Omental fat pad (tissue), 4 donors: ENCODE results near the gene PRDX6. TPM values are rescaled to one million over a fixed set of nuclear protein-coding genes. Genes with fewer than 3 reads are reported as not detected.

ENCODE experiments used
- ATAC-seq: fragments of 150-250 bp; one replicate; pipeline ENCODE4 v1.9.1; 2016; ENCODE audit warnings: mild to moderate bottlenecking, moderate library complexity; ENCODE audit not compliant: low FRiP score
- DNase-seq: peaks from one replicate; pipeline ENCODE4 v3.0.0-alpha.2; 2019; ENCODE audit warnings: low spot score
- CTCF ChIP-seq, 3 donors: fragments of 450-650 bp; IDR thresholded peaks; one replicate each; pipeline ENCODE4 v1.5.1; 2016 to 2017; ENCODE audit warnings: antibody characterized with exemption in 3 of 3, mild to moderate bottlenecking in 3 of 3, moderate library complexity in 2 of 3
- total RNA-seq, 4 donors: library from RNA; depleted of rRNA; stranded (reverse); fragments of >200 nt; gene quantifications; one replicate each; pipeline ENCODE4 v1.1.0, GENCODE V29; 2016

The PRDX6 gene, protein sequence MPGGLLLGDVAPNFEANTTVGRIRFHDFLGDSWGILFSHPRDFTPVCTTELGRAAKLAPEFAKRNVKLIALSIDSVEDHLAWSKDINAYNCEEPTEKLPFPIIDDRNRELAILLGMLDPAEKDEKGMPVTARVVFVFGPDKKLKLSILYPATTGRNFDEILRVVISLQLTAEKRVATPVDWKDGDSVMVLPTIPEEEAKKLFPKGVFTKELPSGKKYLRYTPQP
- 100 to 1,000 TPM; 455 to 981 (median 633) TPM for total RNA-seq

DNA sequence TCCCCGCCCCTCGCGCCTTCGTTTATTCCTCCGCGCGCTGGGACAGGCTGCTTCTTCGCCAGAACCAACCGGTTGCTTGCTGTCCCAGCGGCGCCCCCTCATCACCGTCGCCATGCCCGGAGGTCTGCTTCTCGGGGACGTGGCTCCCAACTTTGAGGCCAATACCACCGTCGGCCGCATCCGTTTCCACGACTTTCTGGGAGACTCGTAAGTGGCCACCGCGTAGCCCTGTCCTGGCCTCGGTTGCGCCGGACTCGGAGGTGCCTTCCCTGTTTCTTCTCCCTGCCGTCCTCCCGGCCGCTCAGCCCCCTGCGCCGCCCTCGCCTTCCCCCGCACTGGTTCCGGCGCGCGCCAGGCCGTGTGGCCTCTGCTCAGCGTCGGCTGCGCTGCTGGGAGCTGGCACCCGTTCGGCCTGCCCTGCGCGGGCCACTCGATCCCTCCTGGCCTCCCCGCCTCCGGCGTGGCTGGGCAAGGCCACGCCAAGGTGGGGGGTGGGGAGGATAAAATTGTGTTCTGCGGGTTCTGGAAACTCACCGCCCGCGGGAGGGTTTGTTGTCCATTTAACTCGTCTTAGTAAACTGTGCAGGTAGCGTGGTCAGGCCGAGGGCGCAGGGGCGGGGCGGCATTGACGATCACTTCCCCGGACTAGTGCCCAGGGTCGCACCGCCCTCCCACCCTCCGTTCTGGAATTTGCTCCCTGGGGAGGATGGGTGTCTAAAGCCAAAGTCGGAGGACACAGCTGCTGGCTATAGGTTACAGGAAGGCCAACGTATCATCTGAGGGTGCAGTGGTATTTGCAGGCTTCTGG lies at the start of gene PRDX6:
Gene PRDX6, plus strand, starts transcription at position 50 of the 808 bp plus-strand sequence. Its CDS starts 63 bp downstream, at position 113.
- no peak for TF ChIP-seq CTCF (IDR thresholded peaks at IDR 0.05)
- DNase-seq = peak; percentile 69
- ATAC-seq = peak; percentile 42

DNA sequence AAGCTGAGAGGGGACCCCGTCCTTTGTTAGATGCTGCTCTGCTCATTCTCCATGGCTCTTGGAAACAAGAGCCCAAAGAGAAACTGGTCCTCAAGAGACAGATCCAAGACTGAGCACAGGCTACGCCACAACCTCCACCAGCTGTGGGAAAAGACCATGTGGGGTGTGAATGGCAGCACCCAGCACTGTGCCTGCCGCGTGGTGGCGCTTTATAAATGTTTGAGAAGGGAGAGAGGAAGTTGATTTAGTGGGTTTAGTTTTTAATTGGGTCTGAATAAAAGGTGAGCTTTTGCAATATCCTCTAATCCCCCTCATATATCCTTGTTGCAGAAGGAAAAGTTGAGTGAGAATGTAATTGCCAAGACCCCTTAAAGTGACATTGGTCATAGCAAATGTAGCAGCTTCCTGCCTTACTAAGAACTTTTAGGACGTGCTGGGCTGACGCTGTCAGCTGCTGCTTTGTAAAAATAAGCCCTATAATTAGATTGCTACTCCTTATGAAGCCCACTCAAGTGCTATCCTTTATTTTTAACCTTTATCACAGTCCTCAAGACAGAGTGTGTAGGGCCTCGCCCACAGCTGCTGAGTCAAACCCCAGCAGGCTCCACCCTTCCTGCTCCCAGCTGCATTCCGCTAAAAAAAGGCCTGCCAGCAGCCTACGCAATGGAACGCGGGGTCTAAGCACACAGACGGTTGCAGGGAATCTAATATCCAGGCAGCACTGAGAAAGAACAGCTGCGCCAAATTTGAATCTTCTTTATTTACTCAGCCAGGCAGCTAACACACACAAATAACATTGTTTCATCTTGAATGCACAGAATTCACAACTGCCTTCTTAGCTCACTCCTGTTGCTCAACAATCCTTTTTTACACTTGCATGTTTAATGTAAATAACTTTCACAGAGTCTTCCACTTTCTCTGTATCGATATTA lies 47.4 kb upstream of the PRDX6 start:
- DNase-seq (peak; percentile 70), ATAC-seq (peak; percentile 98)
- TF ChIP-seq CTCF (IDR thresholded peaks at IDR 0.05) = no peak

DNA sequence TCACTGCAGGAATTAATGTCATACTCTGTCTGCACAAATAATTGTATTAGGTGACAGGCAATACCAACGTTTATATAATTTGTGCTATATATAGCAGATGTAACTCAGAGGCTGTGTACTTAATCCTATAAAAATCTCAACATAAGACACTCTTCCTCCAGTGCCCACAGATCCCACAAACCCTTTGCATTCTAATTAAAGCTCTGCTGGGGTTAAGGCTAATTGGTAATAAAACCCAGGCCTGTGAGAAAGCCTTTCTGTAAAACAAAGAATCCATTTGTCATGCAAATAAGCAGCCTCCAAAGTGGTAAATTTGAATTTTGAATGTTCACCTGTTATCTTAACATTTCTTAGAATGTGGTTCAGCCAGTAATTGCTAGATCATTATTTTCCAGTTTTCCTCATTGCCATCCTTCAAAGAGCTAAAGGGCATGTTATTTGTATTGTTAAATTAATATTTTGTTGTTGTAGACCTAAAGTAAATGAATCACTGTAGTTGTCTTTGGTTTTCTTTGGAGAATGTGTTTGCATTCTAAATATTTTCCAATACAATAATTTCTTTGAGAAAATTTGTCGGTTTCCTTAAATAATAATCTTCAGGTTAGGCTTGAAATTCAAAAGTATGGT lies 46.3 kb upstream of the PRDX6 start:
- no peak for TF ChIP-seq CTCF (IDR thresholded peaks at IDR 0.05)
- ATAC-seq (no peak), DNase-seq (no peak)

DNA sequence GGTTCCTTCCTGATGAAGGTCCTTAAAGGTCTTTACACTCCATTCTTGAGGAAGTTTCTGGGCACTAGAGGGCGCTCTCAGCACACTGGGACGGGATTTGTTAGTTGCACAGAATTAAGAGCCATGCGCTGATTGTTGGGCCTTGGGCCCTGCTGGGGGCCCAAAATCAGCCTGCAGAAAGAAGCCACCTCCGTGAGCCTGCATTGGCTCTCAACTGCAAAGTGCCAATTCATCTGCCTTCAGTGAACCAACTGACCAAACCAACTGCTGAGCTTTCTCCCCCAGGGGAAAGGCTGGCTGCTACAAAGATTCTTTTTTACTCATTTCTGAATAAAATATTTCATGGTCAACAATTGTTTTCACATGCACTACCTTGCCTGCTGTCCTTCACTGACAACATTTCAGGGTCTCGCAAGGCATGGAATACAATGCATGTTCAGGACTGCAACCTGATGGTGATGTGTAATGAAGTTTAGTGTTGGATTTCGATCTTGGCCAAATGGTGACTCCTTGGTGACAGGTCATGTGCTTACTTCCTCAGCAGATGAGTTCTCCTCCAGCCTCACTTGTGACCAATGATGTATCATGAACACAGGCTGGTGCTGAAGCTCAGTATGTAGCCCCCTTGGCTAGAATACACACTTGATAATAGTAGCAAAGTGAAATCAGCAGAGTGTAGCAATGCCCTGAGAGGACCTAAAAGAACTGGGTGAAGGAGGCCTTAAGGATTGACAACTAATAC lies 45.7 kb upstream of the PRDX6 start:
- peak in 1 of 3 donors; percentile 53 for TF ChIP-seq CTCF (IDR thresholded peaks at IDR 0.05)
- ATAC-seq (no peak), DNase-seq (peak; percentile 100)

DNA sequence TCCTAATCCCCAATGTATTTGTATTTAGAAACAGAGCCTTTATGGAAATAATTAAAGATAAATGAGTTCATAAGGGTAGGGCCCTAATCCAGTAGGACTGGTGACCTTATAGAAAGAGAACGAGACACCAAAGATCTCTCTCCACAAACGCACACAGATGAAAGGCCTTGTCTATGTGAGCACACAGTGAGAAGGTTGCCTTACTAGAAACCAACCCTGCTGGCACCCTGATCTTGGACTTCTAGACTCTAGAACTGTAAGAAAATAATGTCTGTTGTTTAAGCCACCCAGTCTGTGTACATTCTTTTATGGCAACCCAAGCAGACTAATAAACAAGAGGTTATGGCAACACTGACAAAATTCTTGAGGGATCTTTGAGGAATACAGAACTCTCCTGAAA lies 44.8 kb upstream of the PRDX6 start:
- no peak for ATAC-seq
- no peak for TF ChIP-seq CTCF (IDR thresholded peaks at IDR 0.05)
- DNase-seq = no peak
